IPS-NIHi11 (cell line): ENCODE measurements around the gene KPNA6.
A peak's percentile ranks its signal among the peaks of the same experiment; 100 is the strongest.

Experiments used
- DNase-seq: peaks from one replicate; pipeline ENCODE4 v3.0.0; 2012; ENCODE audit warnings: mixed read lengths, low spot score

The KPNA6 gene

DNA sequence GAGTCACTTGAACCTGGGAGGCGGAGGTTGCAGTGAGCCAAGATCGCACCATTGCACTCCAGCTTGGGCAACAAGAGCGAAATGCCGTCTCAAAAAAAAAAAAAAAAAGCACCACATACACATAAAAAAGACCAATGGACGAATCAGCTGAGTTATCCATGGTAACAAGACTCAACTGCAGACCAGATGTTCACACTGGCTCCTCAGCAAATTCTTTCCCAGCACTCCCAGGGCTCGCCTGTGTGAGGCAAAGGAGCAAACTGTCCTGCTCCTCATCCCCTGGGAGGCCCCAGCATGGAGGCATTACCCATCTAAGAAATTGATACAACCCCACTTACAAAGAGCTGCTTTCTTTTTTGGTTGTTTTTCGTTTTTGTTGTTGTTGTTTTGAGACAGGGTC lies 111.2 kb downstream of the KPNA6 start:
- no peak for DNase-seq

DNA sequence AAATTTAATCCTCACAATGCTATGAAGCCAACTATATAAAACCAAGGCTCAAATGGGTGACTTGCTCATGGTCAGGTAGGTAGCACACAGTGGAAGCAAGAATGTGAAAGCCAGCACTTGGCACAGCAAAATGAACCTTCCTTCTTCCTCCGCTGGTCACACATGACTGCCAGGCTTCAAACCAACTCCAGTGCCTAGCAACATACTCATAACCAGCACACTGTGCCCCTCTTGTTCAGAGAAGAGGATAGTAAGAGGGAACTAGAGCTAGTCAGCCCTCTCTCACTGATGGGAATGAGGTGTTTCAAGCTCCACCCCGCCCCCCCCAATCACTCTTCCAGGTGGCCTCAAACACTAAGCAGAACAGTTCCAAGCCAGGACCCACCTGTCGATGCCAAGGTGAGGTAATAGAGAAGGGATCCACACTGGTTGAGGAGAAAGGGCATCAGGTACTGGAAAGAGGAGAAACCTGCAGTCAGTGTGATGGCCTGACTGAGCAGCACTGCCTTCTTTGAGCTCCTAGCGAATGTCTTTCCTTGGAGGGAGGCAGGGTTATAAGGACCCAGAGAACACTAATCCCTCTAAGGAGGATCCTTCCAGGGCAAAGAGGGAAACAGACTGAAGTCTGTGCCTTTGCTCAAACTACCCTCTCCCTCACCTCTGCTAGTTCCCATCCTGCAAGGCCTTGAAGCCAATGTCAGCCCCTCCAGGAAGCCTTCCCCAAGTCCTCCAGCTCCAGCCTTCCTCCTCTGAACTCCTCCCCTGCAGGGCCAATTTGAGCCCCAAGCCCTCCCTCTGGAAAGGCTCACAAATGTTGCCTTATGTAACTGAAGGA lies 113.1 kb downstream of the KPNA6 start:
- DNase-seq = no peak

DNA sequence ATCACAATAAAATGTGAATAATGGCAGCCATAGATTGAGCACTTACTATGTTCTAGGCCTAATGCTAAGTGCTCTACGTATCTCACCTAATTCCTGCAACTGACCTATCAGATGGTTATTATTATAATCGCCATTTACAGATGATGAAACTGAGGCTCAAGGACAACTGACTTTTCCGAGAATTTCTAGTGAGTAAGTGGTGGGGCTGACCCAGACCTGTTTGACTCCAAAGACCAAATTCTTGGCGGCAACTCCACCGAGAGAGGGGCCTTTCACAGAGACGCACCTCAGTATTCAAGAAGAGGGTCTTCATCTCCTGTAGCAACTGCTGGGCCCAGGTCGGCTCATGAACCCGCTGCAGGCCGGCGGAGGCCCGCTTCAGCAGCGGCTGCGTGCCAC lies 113.7 kb downstream of the KPNA6 start:
- DNase-seq = no peak

DNA sequence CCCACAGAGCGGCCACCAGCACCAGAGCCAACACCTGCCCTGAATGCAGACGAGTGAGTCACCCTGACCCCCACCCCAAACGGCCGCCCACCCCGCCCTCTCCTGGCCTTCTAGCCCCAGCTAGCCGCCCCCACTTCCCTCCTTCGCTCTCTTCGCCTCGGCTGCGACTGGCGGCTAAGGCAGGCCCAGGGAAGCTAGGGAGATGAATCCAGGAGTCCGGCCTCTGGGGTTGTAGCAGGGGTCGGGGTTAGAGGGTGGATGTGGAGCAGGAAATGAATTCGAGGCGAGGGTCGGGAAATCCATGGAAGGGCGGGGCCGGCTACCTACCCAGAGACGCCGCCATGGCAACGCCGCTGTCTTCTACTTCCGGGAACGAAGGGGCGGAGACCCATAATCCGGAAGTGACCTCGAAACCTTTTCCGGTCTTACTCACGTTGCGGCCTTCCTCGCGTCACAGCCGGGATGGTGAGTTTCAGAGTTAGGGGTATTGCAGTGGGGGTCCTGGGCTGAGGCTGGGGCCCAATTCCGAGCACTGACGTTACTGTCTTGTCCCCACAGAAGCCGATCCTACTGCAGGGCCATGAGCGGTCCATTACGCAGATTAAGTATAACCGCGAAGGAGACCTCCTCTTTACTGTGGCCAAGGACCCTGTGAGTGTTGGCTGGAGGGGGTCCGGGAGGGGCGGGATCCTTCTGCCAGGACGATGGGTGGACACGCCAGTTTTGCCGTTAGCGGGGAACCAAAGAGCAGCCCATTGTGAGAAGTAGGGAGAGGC lies 114.3 kb downstream of the KPNA6 start, which contains the start of the genes EIF3I and TMEM234:
EIF3I (plus strand) TSS at position 428 of the 776 bp plus-strand sequence; CDS start at position 463, 35 bp downstream.
TMEM234 (minus strand) TSS at position 374 of the 776 bp plus-strand sequence; CDS start at position 343, 31 bp downstream.
- DNase-seq = peak; percentile 95

DNA sequence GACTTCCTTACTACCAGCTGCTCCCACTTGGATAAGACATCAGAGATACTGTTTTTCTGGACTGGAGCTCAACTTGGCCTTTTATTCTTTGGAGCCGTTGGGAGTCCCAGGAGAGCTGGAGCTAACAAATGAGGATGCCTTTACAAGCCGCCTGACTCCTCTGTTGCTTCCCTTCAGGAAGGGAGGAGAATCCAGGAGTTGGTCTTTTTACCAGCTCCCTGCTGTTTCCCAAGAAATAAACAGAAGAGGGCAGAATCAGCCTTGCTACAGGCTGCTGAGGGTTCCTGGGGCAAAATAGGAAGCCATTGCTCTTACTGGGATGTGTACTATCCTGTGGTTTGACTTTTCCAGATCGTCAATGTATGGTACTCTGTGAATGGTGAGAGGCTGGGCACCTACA lies 115.8 kb downstream of the KPNA6 start:
- no peak for DNase-seq

DNA sequence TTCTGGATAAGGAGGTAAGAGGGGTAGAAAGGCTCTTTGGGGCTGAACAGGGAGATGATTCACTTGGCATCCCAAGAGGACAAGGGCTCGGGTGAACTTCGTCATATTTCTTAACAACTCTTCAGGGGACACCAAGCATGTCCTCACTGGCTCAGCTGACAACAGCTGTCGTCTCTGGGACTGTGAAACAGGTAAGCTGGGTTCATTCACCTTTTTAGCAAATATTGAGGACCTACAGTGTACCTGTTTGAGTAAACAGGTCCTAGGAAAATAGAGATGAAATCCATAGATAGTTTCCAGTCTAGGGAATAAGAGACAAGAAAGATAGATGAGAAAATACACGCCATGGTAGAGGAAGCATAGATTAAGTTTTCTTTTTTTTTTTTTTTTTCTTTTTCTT lies 116.4 kb downstream of the KPNA6 start:
- DNase-seq = no peak
